ENCODE data around the gene RBM17.
"Not testable (repeated sequence)": the region's sequence is repeated elsewhere in the genome, so short reads cannot be mapped to it uniquely, and the experiment has no call there.

The RBM17 gene

GRCh38 chr10:6115824-6116350, 27.1 kb downstream of the RBM17 start:
- Histone ChIP-seq H3K9me3 (ENCODE audit: low read depth, low read length) (no peaks in the 10 kb centered on the region), H3K4me3 (no peak overlapping the region), H3K27ac (no peak overlapping the region), H3K36me3 (ENCODE audit: insufficient read depth, low read length) (peaks cover 49% of the 10 kb centered on the region), H3K9ac (ENCODE audit: insufficient read length) (no peak overlapping the region)
- DNase-seq (ENCODE audit: low read depth, low spot score): no peak
- TF ChIP-seq EZH2 (IDR thresholded peaks at IDR 0.05) (no peak), FOXP2 (optimal IDR thresholded peaks at IDR 0.05; ENCODE audit: control extremely low read depth, extremely low read length, insufficient read depth) (no peak), POLR2AphosphoS5 (IDR thresholded peaks at IDR 0.05; ENCODE audit: borderline replicate concordance, low read depth, low read length) (no peak)

- no peak overlapping the region for H3K9ac ChIP-seq (ENCODE audit: insufficient read length)
- DNase-seq (ENCODE audit: low read depth, low spot score): no peak
- peaks cover 43% of the 10 kb centered on the region for H3K36me3 ChIP-seq (ENCODE audit: insufficient read depth, low read length)
- H3K9me3 ChIP-seq (ENCODE audit: low read depth, low read length): no peaks in the 10 kb centered on the region
- H3K27ac ChIP-seq: no peak overlapping the region
- no peak overlapping the region for H3K4me3 ChIP-seq
- TF ChIP-seq EZH2 (IDR thresholded peaks at IDR 0.05): no peak
- no peak for TF ChIP-seq POLR2AphosphoS5 (IDR thresholded peaks at IDR 0.05; ENCODE audit: borderline replicate concordance, low read depth, low read length)
- TF ChIP-seq FOXP2 (optimal IDR thresholded peaks at IDR 0.05; ENCODE audit: control extremely low read depth, extremely low read length, insufficient read depth): no peak
Measured at GRCh38 chr10:6116806-6117205, 28.0 kb downstream of the RBM17 start.

GRCh38 chr10:6117711-6118110, 28.9 kb downstream of the RBM17 start:
- H3K9ac ChIP-seq (ENCODE audit: insufficient read length): no peak overlapping the region
- no peaks in the 10 kb centered on the region for H3K9me3 ChIP-seq (ENCODE audit: low read depth, low read length)
- no peak for TF ChIP-seq POLR2AphosphoS5 (IDR thresholded peaks at IDR 0.05; ENCODE audit: borderline replicate concordance, low read depth, low read length)
- DNase-seq (ENCODE audit: low read depth, low spot score): no peak
- no peak overlapping the region for H3K27ac ChIP-seq
- H3K36me3 ChIP-seq (ENCODE audit: insufficient read depth, low read length): peaks cover 34% of the 10 kb centered on the region
- H3K4me3 ChIP-seq: no peak overlapping the region

GRCh38 chr10:6119423-6119822, 30.6 kb downstream of the RBM17 start:
- H3K36me3 ChIP-seq (ENCODE audit: insufficient read depth, low read length): peaks cover 17% of the 10 kb centered on the region
- DNase-seq (ENCODE audit: low read depth, low spot score): no peak
- TF ChIP-seq FOXP2 (optimal IDR thresholded peaks at IDR 0.05; ENCODE audit: control extremely low read depth, extremely low read length, insufficient read depth): no peak
- TF ChIP-seq EZH2 (IDR thresholded peaks at IDR 0.05): no peak
- TF ChIP-seq POLR2AphosphoS5 (IDR thresholded peaks at IDR 0.05; ENCODE audit: borderline replicate concordance, low read depth, low read length): no peak
- H3K9me3 ChIP-seq (ENCODE audit: low read depth, low read length): no peaks in the 10 kb centered on the region
- H3K27ac ChIP-seq: no peak overlapping the region
- no peak overlapping the region for H3K4me3 ChIP-seq
- H3K9ac ChIP-seq (ENCODE audit: insufficient read length): no peak overlapping the region

GRCh38 chr10:6119962-6120361, 31.1 kb downstream of the RBM17 start:
- Histone ChIP-seq H3K4me3 (no peak overlapping the region), H3K9me3 (ENCODE audit: low read depth, low read length) (no peaks in the 10 kb centered on the region), H3K36me3 (ENCODE audit: insufficient read depth, low read length) (peaks cover 11% of the 10 kb centered on the region), H3K27ac (no peak overlapping the region), H3K9ac (ENCODE audit: insufficient read length) (no peak overlapping the region)
- no peak for TF ChIP-seq POLR2AphosphoS5 (IDR thresholded peaks at IDR 0.05; ENCODE audit: borderline replicate concordance, low read depth, low read length)
- TF ChIP-seq FOXP2 (optimal IDR thresholded peaks at IDR 0.05; ENCODE audit: control extremely low read depth, extremely low read length, insufficient read depth): no peak
- TF ChIP-seq EZH2 (IDR thresholded peaks at IDR 0.05): no peak
- DNase-seq (ENCODE audit: low read depth, low spot score): no peak

GRCh38 chr10:6120691-6121090, 31.9 kb downstream of the RBM17 start:
- no peak for DNase-seq (ENCODE audit: low read depth, low spot score)
- H3K36me3 ChIP-seq (ENCODE audit: insufficient read depth, low read length): 0 out of 2 replicates have a peak, but pooled peaks cover 6% of the 10 kb centered on the region
- H3K4me3 ChIP-seq: no peak overlapping the region
- TF ChIP-seq EZH2 (IDR thresholded peaks at IDR 0.05) (no peak), FOXP2 (optimal IDR thresholded peaks at IDR 0.05; ENCODE audit: control extremely low read depth, extremely low read length, insufficient read depth) (no peak), POLR2AphosphoS5 (IDR thresholded peaks at IDR 0.05; ENCODE audit: borderline replicate concordance, low read depth, low read length) (no peak)
- H3K9me3 ChIP-seq (ENCODE audit: low read depth, low read length): no peaks in the 10 kb centered on the region
- no peak overlapping the region for H3K9ac ChIP-seq (ENCODE audit: insufficient read length)
- no peak overlapping the region for H3K27ac ChIP-seq

GRCh38 chr10:6121146-6121545, 32.3 kb downstream of the RBM17 start:
- no peak overlapping the region for H3K4me3 ChIP-seq
- no peaks in the 10 kb centered on the region for H3K9me3 ChIP-seq (ENCODE audit: low read depth, low read length)
- 0 out of 2 replicates have a peak, but pooled peaks cover 6% of the 10 kb centered on the region for H3K36me3 ChIP-seq (ENCODE audit: insufficient read depth, low read length)
- no peak for TF ChIP-seq EZH2 (IDR thresholded peaks at IDR 0.05)
- TF ChIP-seq FOXP2 (optimal IDR thresholded peaks at IDR 0.05; ENCODE audit: control extremely low read depth, extremely low read length, insufficient read depth): no peak
- TF ChIP-seq POLR2AphosphoS5 (IDR thresholded peaks at IDR 0.05; ENCODE audit: borderline replicate concordance, low read depth, low read length): no peak
- no peak overlapping the region for H3K9ac ChIP-seq (ENCODE audit: insufficient read length)
- no peak overlapping the region for H3K27ac ChIP-seq
- no peak for DNase-seq (ENCODE audit: low read depth, low spot score)

- TF ChIP-seq FOXP2 (optimal IDR thresholded peaks at IDR 0.05; ENCODE audit: control extremely low read depth, extremely low read length, insufficient read depth) (no peak), EZH2 (IDR thresholded peaks at IDR 0.05) (no peak), POLR2AphosphoS5 (IDR thresholded peaks at IDR 0.05; ENCODE audit: borderline replicate concordance, low read depth, low read length) (no peak)
- Histone ChIP-seq H3K36me3 (ENCODE audit: insufficient read depth, low read length) (no peaks in the 10 kb centered on the region), H3K27ac (no peak overlapping the region), H3K9ac (ENCODE audit: insufficient read length) (no peak overlapping the region), H3K4me3 (no peak overlapping the region), H3K9me3 (ENCODE audit: low read depth, low read length) (no peaks in the 10 kb centered on the region)
- no peak for DNase-seq (ENCODE audit: low read depth, low spot score)
Measured at GRCh38 chr10:6123532-6123931, 34.7 kb downstream of the RBM17 start.

GRCh38 chr10:6124666-6125065, 35.8 kb downstream of the RBM17 start:
- DNase-seq (ENCODE audit: low read depth, low spot score): no peak
- Histone ChIP-seq H3K27ac (no peak overlapping the region), H3K4me3 (no peak overlapping the region), H3K9me3 (ENCODE audit: low read depth, low read length) (no peaks in the 10 kb centered on the region), H3K9ac (ENCODE audit: insufficient read length) (no peak overlapping the region), H3K36me3 (ENCODE audit: insufficient read depth, low read length) (no peaks in the 10 kb centered on the region)
- TF ChIP-seq EZH2 (IDR thresholded peaks at IDR 0.05): no peak
- no peak for TF ChIP-seq POLR2AphosphoS5 (IDR thresholded peaks at IDR 0.05; ENCODE audit: borderline replicate concordance, low read depth, low read length)
- no peak for TF ChIP-seq FOXP2 (optimal IDR thresholded peaks at IDR 0.05; ENCODE audit: control extremely low read depth, extremely low read length, insufficient read depth)

- DNase-seq (ENCODE audit: low read depth, low spot score); H3K9ac ChIP-seq (ENCODE audit: insufficient read length); H3K9me3 ChIP-seq (ENCODE audit: low read depth, low read length); H3K27ac ChIP-seq; H3K4me3 ChIP-seq; H3K36me3 ChIP-seq (ENCODE audit: insufficient read depth, low read length): not testable (repeated sequence)
Measured at GRCh38 chr10:6127461-6127860, 38.6 kb downstream of the RBM17 start.

All from SK-N-MC (cell line).